C1 segment of cervical spinal cord (tissue), 14 donors: Measurements from ENCODE around the gene GARIN5A.
"Not testable (repeated sequence)": the region's sequence is repeated elsewhere in the genome, so short reads cannot be mapped to it uniquely, and the experiment has no call there.

Experiments used
- DNase-seq, 14 donors: peaks; one replicate each; lab custom pipeline; 2025; lab: John Stamatoyannopoulos, UW

GARIN5A gene

GRCh38 chr19:50489461-50490011 is 12.9 kb upstream of the GARIN5A start:
- DNase-seq = no peak

DNA sequence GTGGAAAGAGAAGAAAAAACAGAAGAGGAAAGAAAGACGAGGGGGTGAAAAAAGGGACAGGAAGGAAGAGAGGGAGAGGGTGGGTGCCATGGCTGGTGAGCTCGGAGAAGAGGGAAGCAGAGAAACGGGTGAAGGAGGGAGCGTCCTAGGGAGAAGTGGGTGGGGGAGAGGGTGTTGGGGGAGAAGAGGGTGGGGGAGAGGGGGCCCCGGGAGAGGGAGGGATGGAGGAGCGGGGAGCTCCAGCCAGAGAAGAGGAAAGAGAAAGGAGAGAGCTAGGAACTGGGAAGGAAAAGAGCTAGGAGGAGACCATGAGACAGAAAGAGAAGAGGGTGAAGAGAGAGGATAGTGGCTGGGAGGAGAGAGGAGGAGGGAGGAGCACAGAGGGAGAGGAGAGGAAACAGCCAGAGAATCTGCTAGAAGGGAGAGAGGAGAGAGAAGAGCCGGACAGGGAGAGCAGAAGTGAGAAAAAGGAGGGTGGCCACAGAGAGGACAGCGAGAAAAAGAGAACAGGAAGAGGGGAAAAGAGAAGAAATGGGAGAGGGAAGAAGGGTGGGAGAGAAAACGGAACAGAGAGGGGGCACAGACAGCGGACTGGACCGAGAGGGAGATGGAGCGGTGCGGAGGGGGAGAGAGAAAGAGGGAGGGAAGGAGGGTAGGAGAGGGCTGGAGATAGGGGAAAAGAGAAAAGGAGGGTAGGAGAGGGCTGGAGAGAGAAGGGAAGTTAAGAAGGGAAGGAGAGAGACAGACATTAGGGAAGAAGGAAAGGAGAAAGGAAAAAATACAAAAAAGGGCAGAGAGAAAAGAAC is 11.9 kb upstream of the GARIN5A start:
- no peak for DNase-seq

GRCh38 chr19:50486823-50487515 is 10.3 kb upstream of the GARIN5A start:
- DNase-seq = peak in 1 of 14 donors; percentile 38

DNA sequence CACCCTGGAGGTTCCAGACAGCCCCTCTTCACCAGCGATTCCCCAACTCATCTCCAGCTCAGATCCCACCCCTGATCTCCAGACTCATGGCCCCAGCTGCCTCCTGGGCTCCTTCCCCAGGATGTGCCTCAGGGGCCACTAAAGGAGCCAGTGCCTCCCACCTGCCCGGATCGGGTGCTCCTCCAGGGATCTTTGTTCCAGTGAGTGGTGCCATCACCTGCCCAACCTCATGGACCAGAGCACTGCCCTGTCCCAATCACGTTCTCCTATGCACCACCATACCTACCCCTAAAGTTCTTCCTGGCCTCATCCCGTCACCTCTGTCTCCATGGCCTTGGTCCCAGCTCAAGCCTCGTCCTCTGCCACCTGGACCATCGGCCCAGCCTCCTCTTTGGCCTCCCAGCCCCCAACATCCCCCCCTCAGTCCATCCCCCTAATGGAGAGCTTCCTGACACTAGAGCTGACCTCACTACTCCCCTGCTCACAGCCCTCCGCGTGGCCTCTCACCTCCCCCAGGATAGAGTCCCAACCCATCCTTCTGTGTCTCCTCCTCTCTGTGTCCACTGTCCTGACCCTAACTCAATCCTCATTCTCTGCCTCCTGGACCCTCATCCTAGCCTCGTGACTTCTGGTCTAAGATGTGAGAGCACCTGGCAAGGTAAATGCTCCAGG is 8.8 kb upstream of the GARIN5A start:
- no peak for DNase-seq

- no peak for DNase-seq
Measured at GRCh38 chr19:50482916-50483315, 6.3 kb upstream of the GARIN5A start.

DNA sequence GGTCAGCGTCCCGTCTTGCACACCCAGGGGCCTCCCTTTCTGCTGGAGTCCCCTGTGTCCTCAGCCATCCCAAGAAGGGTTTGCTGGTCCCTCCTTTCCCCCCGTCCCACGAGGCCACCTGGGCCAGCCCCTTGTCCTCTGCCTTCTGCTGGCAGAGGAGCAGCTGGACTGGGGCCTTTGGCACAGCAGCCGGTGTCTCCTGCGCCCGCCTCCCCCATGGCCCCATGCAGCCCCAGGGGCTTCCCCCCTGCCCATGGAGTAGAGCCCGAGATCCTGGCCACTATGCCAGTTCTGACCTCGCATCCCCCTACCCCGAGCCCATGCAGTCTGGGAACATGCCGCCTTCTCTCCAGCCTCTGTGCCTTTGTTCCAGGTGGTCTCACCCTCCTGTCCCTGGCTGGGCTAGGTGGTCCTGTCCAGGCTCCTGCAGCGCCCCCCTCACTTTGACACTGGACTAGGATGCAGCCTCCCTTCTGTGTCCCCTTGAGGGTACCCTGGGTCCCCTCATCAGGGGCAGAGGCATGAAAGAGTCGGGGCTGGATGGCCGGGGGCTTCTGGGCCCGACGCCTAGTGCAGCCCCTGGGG is 5.7 kb upstream of the GARIN5A start:
- DNase-seq = no peak

GRCh38 chr19:50481351-50482149 is 4.9 kb upstream of the GARIN5A start:
- no peak for DNase-seq

GRCh38 chr19:50480281-50481111 is 3.8 kb upstream of the GARIN5A start:
- no peak for DNase-seq

DNA sequence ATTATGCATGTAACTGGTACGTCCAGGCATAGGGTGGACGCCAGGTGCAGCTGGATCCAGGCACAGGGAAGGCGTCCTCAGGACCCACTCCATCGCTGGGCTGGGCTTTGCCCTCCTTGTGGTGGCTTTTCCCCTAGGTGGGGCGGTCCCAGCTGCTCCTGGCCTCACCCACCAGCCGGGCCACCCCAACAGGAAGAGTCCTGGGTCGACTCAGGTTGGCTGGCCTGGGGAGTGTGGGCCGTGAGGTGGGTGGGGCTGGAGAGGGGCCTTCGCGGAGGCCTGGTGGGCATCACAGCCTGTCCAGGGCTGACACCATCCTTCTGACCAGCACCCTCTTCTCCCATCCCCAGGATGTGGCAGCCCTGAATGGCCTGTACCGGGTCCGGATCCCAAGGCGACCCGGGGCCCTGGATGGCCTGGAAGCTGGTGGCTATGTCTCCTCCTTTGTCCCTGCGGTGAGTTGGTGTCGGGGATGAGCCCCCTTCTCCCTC is 3.2 kb upstream of the GARIN5A start:
- no peak for DNase-seq

DNA sequence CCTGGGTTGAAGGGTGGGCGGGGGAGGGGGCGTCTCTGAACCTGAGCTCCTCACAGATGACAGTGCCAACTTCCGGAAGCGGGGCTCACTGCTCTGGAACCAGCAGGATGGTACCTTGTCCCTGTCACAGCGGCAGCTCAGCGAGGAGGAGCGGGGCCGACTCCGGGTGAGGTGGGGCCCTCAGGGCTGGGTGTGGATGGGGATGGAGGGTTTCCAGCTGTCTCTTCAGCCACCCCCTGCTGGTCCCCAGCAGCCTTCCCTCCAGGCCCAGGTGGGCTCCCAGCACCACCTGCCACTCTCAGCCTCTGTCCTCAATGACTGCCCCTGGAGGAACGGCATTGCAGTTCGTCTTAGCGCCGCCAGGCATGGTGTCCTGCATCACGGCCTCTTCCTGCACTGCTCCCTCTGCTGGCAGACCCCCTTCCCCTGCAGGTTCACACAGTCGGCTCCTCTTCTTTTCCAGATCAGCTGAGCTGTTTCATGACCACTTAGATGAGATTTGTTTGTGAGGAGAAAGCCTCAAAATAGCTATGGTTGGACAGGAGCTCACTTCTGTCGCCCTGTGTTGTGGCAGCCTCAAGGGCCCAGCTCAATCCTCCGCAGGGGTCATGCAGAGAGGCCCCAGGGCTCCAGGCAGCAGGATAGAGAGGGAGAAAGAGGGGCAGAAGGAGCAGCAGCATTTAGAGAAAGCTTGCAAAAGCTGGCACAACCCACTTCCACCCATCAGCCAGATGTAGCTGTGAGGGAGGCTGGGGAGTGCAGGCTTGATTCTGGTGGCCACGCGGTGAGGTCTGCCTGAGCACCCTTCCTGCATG is 2.5 kb upstream of the GARIN5A start:
- DNase-seq = peak in 3 of 14 donors; percentile 12 to 25 (median 24)

GRCh38 chr19:50477751-50478515 is 1.3 kb upstream of the GARIN5A start:
- DNase-seq = no peak

GRCh38 chr19:50476907-50477238 is 225 bp upstream of the GARIN5A start:
- DNase-seq = no peak

DNA sequence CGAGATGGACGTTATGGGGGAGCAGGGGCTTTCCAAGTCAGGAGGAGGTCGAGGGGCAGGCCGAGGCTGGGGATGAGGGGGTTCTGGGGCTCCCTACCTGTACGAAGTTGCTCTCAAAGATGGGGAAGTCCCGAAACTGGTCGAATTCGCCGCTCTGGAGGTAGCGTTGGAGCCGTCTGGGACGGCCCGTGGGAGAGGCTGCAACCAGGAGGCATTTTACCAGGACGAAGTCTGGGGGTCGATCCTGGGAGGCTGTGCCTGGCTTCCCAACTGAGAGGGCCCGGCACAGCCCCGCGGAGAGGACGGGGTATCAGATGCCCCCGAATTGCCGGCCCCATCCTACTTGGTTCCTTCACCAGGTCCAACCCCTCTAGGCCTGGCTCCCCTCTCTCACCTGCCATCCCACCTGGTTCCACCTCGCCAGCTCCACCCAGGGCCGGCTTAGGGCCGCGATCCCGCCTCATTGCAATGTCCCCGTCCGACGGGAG is 868 bp downstream of the GARIN5A start:
- DNase-seq = no peak

- DNase-seq = no peak
Measured at GRCh38 chr19:50475101-50475568, 1.5 kb downstream of the GARIN5A start.

- DNase-seq = not testable (repeated sequence)
Measured at GRCh38 chr19:50473336-50473735, 3.3 kb downstream of the GARIN5A start.

- DNase-seq = no peak
Measured at GRCh38 chr19:50468818-50469217, 7.8 kb downstream of the GARIN5A start.

DNA sequence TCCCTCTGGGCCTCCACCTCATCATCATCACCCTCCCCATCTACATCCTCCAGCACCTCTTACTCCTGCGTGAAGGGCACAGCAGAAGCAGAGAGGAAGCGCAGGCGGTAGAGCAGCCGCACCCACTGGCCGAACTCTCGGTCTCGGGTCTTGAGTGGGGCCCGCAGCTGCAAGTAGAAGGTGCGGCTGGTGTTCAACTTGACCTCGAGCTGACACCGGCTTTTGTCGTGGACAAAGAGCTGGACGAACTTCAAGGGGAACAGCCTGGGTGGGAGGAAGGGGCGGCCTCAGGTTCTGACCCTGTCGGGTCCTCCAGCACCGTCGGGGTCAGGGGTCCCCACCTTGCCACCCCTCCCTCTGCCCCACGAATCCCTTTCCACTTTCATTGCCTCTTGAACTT is 9.1 kb downstream of the GARIN5A start:
- no peak for DNase-seq

DNA sequence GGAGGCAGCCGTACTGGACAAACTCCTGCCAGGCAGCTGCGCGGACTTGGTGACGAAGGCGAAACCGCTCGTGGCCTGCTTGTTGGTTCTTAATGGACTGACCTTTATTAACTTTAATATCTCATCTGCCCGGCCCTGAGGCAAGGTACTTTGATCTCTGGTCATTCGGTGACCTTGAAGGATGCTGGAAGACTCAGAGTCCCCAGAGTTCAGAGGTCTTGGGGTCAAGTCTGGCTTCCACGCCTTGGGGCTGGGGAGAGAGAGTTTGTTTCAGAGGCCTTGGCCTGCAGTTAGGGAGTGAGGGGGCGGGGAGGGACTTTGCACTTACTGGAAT is 10.0 kb downstream of the GARIN5A start:
- DNase-seq = no peak
